B cell (primary cell): ENCODE data around the gene ALDH3A1. TPM values are rescaled to one million over a fixed set of nuclear protein-coding genes. Genes with fewer than 3 reads are reported as not detected.

Experiments used
- ATAC-seq: fragments of 200-7000 bp; cut with Tn5 transposase; one replicate; pipeline ENCODE4 v1.10.0; 2021; ENCODE audit warnings: low read depth, mild to moderate bottlenecking, moderate number of reproducible peaks, moderate library complexity
- CTCF ChIA-PET: fragments of 350-600 bp; sonication (Branson Sonifier 250); formaldehyde crosslinking; loops from one replicate; lab custom pipeline; 2021; ENCODE audit warnings: antibody characterized with exemption, inconsistent platforms; lab: Charles Lee
- POLR2A ChIA-PET: fragments of 350-600 bp; sonication (Branson Sonifier 250); formaldehyde crosslinking; loops from one replicate; lab custom pipeline; 2021; ENCODE audit warnings: antibody characterized with exemption; lab: Charles Lee
- DNase-seq: peaks from one replicate; pipeline ENCODE4 v3.0.0; 2013
- H2AFZ ChIP-seq: 2 replicates; pipeline ENCODE4 v1.6.1; 2012; ENCODE audit warnings: mild to moderate bottlenecking, low read depth, low read length; ENCODE audit not compliant: insufficient read depth, poor library complexity, severe bottlenecking
- H3K27ac ChIP-seq, 2 donors: 1 replicate in 1 of 2; 2 replicates in 1 of 2; pipeline ENCODE4 v1.5.1; 2012 to 2013; ENCODE audit warnings: low read length in 2 of 2, mild to moderate bottlenecking in 2 of 2, moderate library complexity in 1 of 2
- H3K27me3 ChIP-seq, 4 experiments: fragments of 200-600 bp in 1 of 4; sonication (generic) in 1 of 4; replicated peaks in 1 of 4; 1 replicate in 2 of 4; 2 replicates in 2 of 4; pipeline versions ENCODE4 v1.6.1 to v1.7.0; 2013 to 2016; ENCODE audit warnings: low read length in 3 of 4, mild to moderate bottlenecking in 2 of 4, mixed read lengths in 1 of 4, moderate library complexity in 1 of 4; ENCODE audit not compliant: insufficient read depth in 4 of 4, control insufficient read depth in 3 of 4; ENCODE audit errors: control extremely low read depth in 1 of 4
- H3K36me3 ChIP-seq, 2 experiments: replicated peaks in 1 of 2; 1 replicate in 1 of 2; 2 replicates in 1 of 2; pipeline versions ENCODE4 v1.6.1 to v1.7.1; 2013; ENCODE audit warnings: low read length in 1 of 2; ENCODE audit not compliant: insufficient read depth in 2 of 2, control insufficient read depth in 1 of 2; ENCODE audit errors: control extremely low read depth in 1 of 2, extremely low read depth in 1 of 2
- H3K4me1 ChIP-seq, 2 donors: fragments of 200-600 bp in 1 of 2; sonication (generic) in 1 of 2; 1 replicate in 1 of 2; 2 replicates in 1 of 2; pipeline versions ENCODE4 v1.5.1 to v1.6.1; 2013 to 2017; ENCODE audit warnings: low read length in 2 of 2; ENCODE audit not compliant: control insufficient read depth in 2 of 2, insufficient read depth in 2 of 2
- H3K4me2 ChIP-seq: replicated peaks from 2 replicates; pipeline ENCODE3; 2012; ENCODE audit warnings: mild to moderate bottlenecking, low read depth, low read length; ENCODE audit not compliant: poor library complexity, severe bottlenecking
- H3K4me3 ChIP-seq, 5 experiments: fragments of 200-600 bp in 1 of 5; sonication (generic) in 1 of 5; 1 replicate in 3 of 5; 2 replicates in 2 of 5; pipeline versions ENCODE4 v1.5.1 to v1.7.0; 2011 to 2016; ENCODE audit warnings: low read length in 4 of 5, mild to moderate bottlenecking in 4 of 5, low read depth in 2 of 5, control low read depth in 1 of 5, moderate library complexity in 1 of 5; ENCODE audit not compliant: insufficient read depth in 1 of 5; ENCODE audit errors: control extremely low read depth in 1 of 5, extremely low read depth in 1 of 5
- H3K79me2 ChIP-seq: fragments of 200-600 bp; sonication (generic); one replicate; pipeline ENCODE4 v1.6.0; 2016; ENCODE audit warnings: low read length; ENCODE audit not compliant: control insufficient read depth, insufficient read depth
- H3K9ac ChIP-seq: fragments of 200-600 bp; sonication (generic); 2 replicates; pipeline ENCODE4 v1.6.1; 2017; ENCODE audit warnings: mild to moderate bottlenecking, low read length, moderate library complexity
- H3K9me3 ChIP-seq, 3 donors: one replicate each; pipeline versions ENCODE4 v1.6.1 to v1.7.1; 2013; ENCODE audit warnings: low read length in 2 of 3; ENCODE audit not compliant: control insufficient read depth in 2 of 3, insufficient read depth in 1 of 3; ENCODE audit errors: control extremely low read depth in 1 of 3
- H4K20me1 ChIP-seq: 2 replicates; pipeline ENCODE4 v1.6.0; 2012; ENCODE audit warnings: mild to moderate bottlenecking, low read length; ENCODE audit not compliant: insufficient read depth, control insufficient read depth, poor library complexity, severe bottlenecking
- H3K27ac Mint-ChIP-seq: one replicate; pipeline ENCODE4 v1.8.0; 2021; ENCODE audit warnings: mixed read lengths
- H3K27me3 Mint-ChIP-seq: one replicate; pipeline ENCODE4 v1.8.0; 2021; ENCODE audit warnings: mixed read lengths
- H3K4me1 Mint-ChIP-seq: one replicate; pipeline ENCODE4 v1.8.0; 2021; ENCODE audit warnings: mixed read lengths
- H3K4me3 Mint-ChIP-seq: one replicate; pipeline ENCODE4 v1.8.0; 2021; ENCODE audit warnings: mixed read lengths
- H3K9me3 Mint-ChIP-seq: one replicate; pipeline ENCODE4 v1.8.0; 2022; ENCODE audit warnings: mixed read lengths; ENCODE audit not compliant: insufficient read depth
- EZH2 ChIP-seq: IDR thresholded peaks from 2 replicates; pipeline ENCODE4 v1.6.1; 2012; ENCODE audit warnings: borderline replicate concordance, low read depth, mild to moderate bottlenecking, moderate library complexity, low read length; ENCODE audit not compliant: insufficient read depth, poor library complexity, severe bottlenecking
- WGBS: methylation state at CpG from one replicate; pipeline ENCODE4 v1.1.5; 2013; ENCODE audit warnings: missing lambda C conversion rate; ENCODE audit not compliant: insufficient coverage; 5-methylcytosine and 5-hydroxymethylcytosine counted together
- intact Hi-C: fragments of 100-400 bp; cut with micrococcal nuclease; formaldehyde crosslinking; loops from one replicate; pipeline ENCODE4 v1.10.0; 2022
- polyA plus RNA-seq: library from polyadenylated mRNA; depleted of rRNA; stranded (reverse); fragments of >200 nt; gene quantifications from 2 replicates; pipeline ENCODE4 v1.2.3, GENCODE V29; 2012
- total RNA-seq, 2 donors: library from RNA; stranded (reverse); fragments of 120-200 nt in 1 of 2; gene quantifications; 1 replicate in 1 of 2; 2 replicates in 1 of 2; pipeline versions ENCODE4 v1.2.3 to v1.2.4, GENCODE V29; 2013 to 2022
- TF ChIP-seq, protein P1 (sequence below): fragments of 200-600 bp; IDR thresholded peaks from one replicate; pipeline ENCODE4 v1.8.0; 2022; ENCODE audit warnings: antibody characterized with exemption, mild to moderate bottlenecking

Gene ALDH3A1
- total and polyA plus RNA-seq, 2 donors (not counting 1 experiment from before 2014, with no cell fraction given) = not detected

DNA sequence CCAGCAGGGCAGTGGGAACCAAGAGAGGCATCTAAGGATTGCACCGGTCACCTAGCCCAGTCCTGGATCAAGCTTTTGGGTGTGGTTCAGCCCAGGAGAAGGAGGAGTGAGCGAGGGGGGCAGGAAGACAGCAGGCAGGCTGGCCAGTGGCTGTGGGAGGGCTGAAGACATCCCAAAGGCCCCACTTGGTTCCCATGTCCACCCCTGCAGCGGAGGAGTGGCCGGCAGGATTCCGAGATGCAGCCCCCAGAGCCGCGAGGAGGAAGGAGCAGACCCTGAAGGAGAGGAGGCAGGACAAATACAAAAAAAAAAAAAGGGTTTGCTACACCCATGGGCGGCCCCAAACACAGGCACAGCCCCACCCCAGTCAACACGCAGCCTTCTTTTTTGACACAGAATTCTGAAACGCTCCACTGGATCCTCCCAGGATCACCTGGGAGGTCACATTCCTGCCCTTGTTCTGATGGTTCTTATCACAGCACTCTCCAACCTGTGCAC lies 30.6 kb downstream of the ALDH3A1 start:
- Mint-ChIP-seq H3K4me3 (no peak overlapping the region), H3K4me1 (no peaks in the 10 kb centered on the region), H3K9me3 (no peaks in the 10 kb centered on the region), H3K27me3 (peaks cover 3% of the 10 kb centered on the region), H3K27ac (no peak overlapping the region)
- POLR2A ChIA-PET = no interaction called here
- ATAC-seq = no peak
- Histone ChIP-seq H3K27me3 (no peaks in the 10 kb centered on the region), H2AFZ (no peak overlapping the region), H3K36me3 (no peaks in the 10 kb centered on the region), H3K4me1 (no peaks in the 10 kb centered on the region), H3K4me2 (no peak overlapping the region), H3K9me3 (no peaks in the 10 kb centered on the region), H3K4me3 (no peak overlapping the region), H3K9ac (no peak overlapping the region), H3K79me2 (no peaks in the 10 kb centered on the region), H4K20me1 (no peaks in the 10 kb centered on the region), H3K27ac (no peak overlapping the region)
- no peak for DNase-seq
- intact Hi-C loops = no loop called here
- 77% methylated on average over 5 of the region's 10 CpGs for WGBS
- TF ChIP-seq, protein P1, sequence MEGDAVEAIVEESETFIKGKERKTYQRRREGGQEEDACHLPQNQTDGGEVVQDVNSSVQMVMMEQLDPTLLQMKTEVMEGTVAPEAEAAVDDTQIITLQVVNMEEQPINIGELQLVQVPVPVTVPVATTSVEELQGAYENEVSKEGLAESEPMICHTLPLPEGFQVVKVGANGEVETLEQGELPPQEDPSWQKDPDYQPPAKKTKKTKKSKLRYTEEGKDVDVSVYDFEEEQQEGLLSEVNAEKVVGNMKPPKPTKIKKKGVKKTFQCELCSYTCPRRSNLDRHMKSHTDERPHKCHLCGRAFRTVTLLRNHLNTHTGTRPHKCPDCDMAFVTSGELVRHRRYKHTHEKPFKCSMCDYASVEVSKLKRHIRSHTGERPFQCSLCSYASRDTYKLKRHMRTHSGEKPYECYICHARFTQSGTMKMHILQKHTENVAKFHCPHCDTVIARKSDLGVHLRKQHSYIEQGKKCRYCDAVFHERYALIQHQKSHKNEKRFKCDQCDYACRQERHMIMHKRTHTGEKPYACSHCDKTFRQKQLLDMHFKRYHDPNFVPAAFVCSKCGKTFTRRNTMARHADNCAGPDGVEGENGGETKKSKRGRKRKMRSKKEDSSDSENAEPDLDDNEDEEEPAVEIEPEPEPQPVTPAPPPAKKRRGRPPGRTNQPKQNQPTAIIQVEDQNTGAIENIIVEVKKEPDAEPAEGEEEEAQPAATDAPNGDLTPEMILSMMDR = no peak
- no peak for TF ChIP-seq EZH2
- CTCF ChIA-PET = no interaction called here

- no peaks in the 10 kb centered on the region for H4K20me1 ChIP-seq
- DNase-seq = no peak
- no peaks in the 10 kb centered on the region for H3K9me3 ChIP-seq
- no peaks in the 10 kb centered on the region for H3K36me3 ChIP-seq
- H3K27me3 ChIP-seq = no peaks in the 10 kb centered on the region
- no peaks in the 10 kb centered on the region for H3K79me2 ChIP-seq
- Mint-ChIP-seq H3K9me3 (no peaks in the 10 kb centered on the region), H3K27me3 (peaks cover 3% of the 10 kb centered on the region), H3K4me1 (no peaks in the 10 kb centered on the region), H3K4me3 (no peak overlapping the region), H3K27ac (no peak overlapping the region)
- no peak for TF ChIP-seq EZH2
- TF ChIP-seq, protein P1 = no peak
- POLR2A ChIA-PET = no interaction called here
- ATAC-seq = no peak
- H3K4me2 ChIP-seq = no peak overlapping the region
- CTCF ChIA-PET = no interaction called here
- no peak overlapping the region for H3K9ac ChIP-seq
- H3K27ac ChIP-seq = no peak overlapping the region
- H3K4me3 ChIP-seq = no peak overlapping the region
- WGBS = 97% methylated on average over 7 of the region's 7 CpGs
- intact Hi-C loops = no loop called here
- no peaks in the 10 kb centered on the region for H3K4me1 ChIP-seq
- no peak overlapping the region for H2AFZ ChIP-seq
Observed at GRCh38 chr17:19717031-19717360, 31.1 kb downstream of the ALDH3A1 start.
